GM12878 (cell line): ENCODE data around the gene TSEN54. TPM values are rescaled to one million over a fixed set of nuclear protein-coding genes. Genes with fewer than 3 reads are reported as not detected.

Experiments
- ATAC-seq: fragments of 200-7000 bp; cut with Tn5 transposase; 3 replicates; pipeline ENCODE4 v1.9.1; 2020; ENCODE audit warnings: mild to moderate bottlenecking, moderate library complexity
- BruUV-seq: library from RNA; stranded (reverse); fragments of 400-500 nt; replicated peaks from 2 replicates; lab custom pipeline; 2021; lab: Mats Ljungman, UMichigan
- CTCF ChIA-PET: fragments of 300-600 bp; sonication (Branson Sonifier 250); formaldehyde crosslinking; extraction: SDS; loops from one replicate; lab custom pipeline; 2021; ENCODE audit warnings: inconsistent platforms; lab: Yijun Ruan, JAX
- POLR2A ChIA-PET: fragments of 350-600 bp; formaldehyde crosslinking; extraction: SDS; loops from one replicate; lab custom pipeline; 2021; ENCODE audit warnings: inconsistent platforms; lab: Charles Lee
- RAD21 ChIA-PET: fragments of 300-600 bp; sonication (Branson Sonifier 250); formaldehyde crosslinking; loops from one replicate; lab custom pipeline; 2023; ENCODE audit warnings: antibody characterized with exemption; ENCODE audit not compliant: unreplicated experiment; lab: Charles Lee
- SMC1A ChIA-PET: fragments of 300-600 bp; sonication (Branson Sonifier 250); formaldehyde crosslinking; loops from one replicate; lab custom pipeline; 2023; ENCODE audit not compliant: unreplicated experiment, uncharacterized antibody; lab: Charles Lee
- DNase-seq: peaks from one replicate; pipeline ENCODE4 v3.0.0-alpha.2; 2011; ENCODE audit warnings: low read depth, low spot score
- FAIRE-seq: peaks from 3 replicates; lab custom pipeline; 2011; peaks lifted over from hg19 to GRCh38; lab: Jason Lieb, UNC
- H2AFZ ChIP-seq: 2 replicates; pipeline ENCODE4 v1.6.0; 2011; ENCODE audit warnings: low read depth, low read length, control low read depth; ENCODE audit not compliant: control insufficient read depth
- H3K27ac ChIP-seq: 2 replicates; pipeline ENCODE4 v1.5.1; 2011; ENCODE audit warnings: control low read depth; ENCODE audit not compliant: control insufficient read depth, insufficient read depth
- H3K27me3 ChIP-seq, 2 experiments: replicated peaks in 1 of 2; 2 replicates each; pipeline versions ENCODE4 v1.6.0 to v1.6.1; 2011; ENCODE audit warnings: low read length in 1 of 2; ENCODE audit not compliant: control insufficient read depth in 2 of 2, insufficient read depth in 2 of 2
- H3K36me3 ChIP-seq, 2 experiments: 2 replicates each; pipeline ENCODE4 v1.5.1; 2011; ENCODE audit warnings: low read length in 1 of 2; ENCODE audit not compliant: control insufficient read depth in 2 of 2, insufficient read depth in 2 of 2
- H3K4me1 ChIP-seq: 2 replicates; pipeline ENCODE4 v1.6.1; 2011; ENCODE audit warnings: mild to moderate bottlenecking, low read length, moderate library complexity, mixed read lengths; ENCODE audit not compliant: control insufficient read depth, insufficient read depth
- H3K4me2 ChIP-seq: 2 replicates; pipeline ENCODE4 v1.6.0; 2011; ENCODE audit warnings: control low read depth; ENCODE audit not compliant: control insufficient read depth, insufficient read depth
- H3K4me3 ChIP-seq: fragments of 200-600 bp; sonication (generic); 2 replicates; pipeline ENCODE4 v1.5.1; 2016
- H3K79me2 ChIP-seq: 2 replicates; pipeline ENCODE4 v1.6.0; 2011; ENCODE audit warnings: low read length; ENCODE audit not compliant: control insufficient read depth, insufficient read depth
- H3K9ac ChIP-seq: 2 replicates; pipeline ENCODE4 v1.8.0; 2011; ENCODE audit warnings: low read length, control low read depth, mixed read lengths; ENCODE audit not compliant: control insufficient read depth, insufficient read depth
- H3K9me3 ChIP-seq: replicated peaks from 3 replicates; pipeline ENCODE4 v1.5.1; 2011; ENCODE audit warnings: mild to moderate bottlenecking, low read length; ENCODE audit not compliant: control insufficient read depth, insufficient read depth
- H4K20me1 ChIP-seq: 2 replicates; pipeline ENCODE4 v1.6.0; 2011; ENCODE audit not compliant: control insufficient read depth, insufficient read depth
- BRCA1 ChIP-seq: IDR thresholded peaks from 2 replicates; pipeline ENCODE4 v1.6.1; 2011; ENCODE audit warnings: low read depth, low read length, improper control_type of control experiment
- HDGF ChIP-seq: fragments of 450-650 bp; IDR thresholded peaks from 2 replicates; pipeline ENCODE4 v1.6.1; 2016; ENCODE audit warnings: antibody characterized with exemption
- HSF1 ChIP-seq: fragments of 150-350 bp; IDR thresholded peaks from 2 replicates; pipeline ENCODE4 v1.6.1; 2014; ENCODE audit warnings: mild to moderate bottlenecking, low read depth, low read length
- KLF5 ChIP-seq: fragments of 450-650 bp; IDR thresholded peaks from 2 replicates; pipeline ENCODE4 v1.6.1; 2014; ENCODE audit warnings: mild to moderate bottlenecking; ENCODE audit not compliant: partially characterized antibody
- MEF2B ChIP-seq: fragments of 450-650 bp; IDR thresholded peaks from 2 replicates; pipeline ENCODE4 v1.6.1; 2018; ENCODE audit warnings: mild to moderate bottlenecking, moderate library complexity; ENCODE audit not compliant: partially characterized antibody, poor library complexity, severe bottlenecking
- NFXL1 ChIP-seq: fragments of 450-650 bp; IDR thresholded peaks from 2 replicates; pipeline ENCODE4 v1.6.1; 2017; ENCODE audit warnings: antibody characterized with exemption, mild to moderate bottlenecking, borderline replicate concordance
- POLR2A ChIP-seq: IDR thresholded peaks from 2 replicates; pipeline ENCODE4 v1.6.1; 2011; ENCODE audit warnings: low read depth, mild to moderate bottlenecking, low read length
- RBBP5 ChIP-seq: fragments of 200-600 bp; sonication (generic); conservative IDR thresholded peaks from 2 replicates; pipeline ENCODE4 v1.6.1; 2016
- RCOR1 ChIP-seq: conservative IDR thresholded peaks from 2 replicates; pipeline ENCODE4 v1.6.1; 2012; ENCODE audit warnings: low read depth, low read length, improper control_type of control experiment
- ZNF622 ChIP-seq: fragments of 450-650 bp; IDR thresholded peaks from 2 replicates; pipeline ENCODE4 v1.6.1; 2017; ENCODE audit warnings: mild to moderate bottlenecking, inconsistent platforms
- WGBS: methylation state at CpG from one replicate; pipeline ENCODE4 v1.1.6; 2016; ENCODE audit warnings: low lambda C conversion rate; ENCODE audit not compliant: insufficient replicate concordance, insufficient coverage; ENCODE audit errors: missing lambda C conversion rate; 5-methylcytosine and 5-hydroxymethylcytosine counted together
- in situ Hi-C: fragments of 300-500 bp; cut with MboI; formaldehyde crosslinking; loops from 9 replicates; pipeline ENCODE4 v1.14.3; 2018; ENCODE audit warnings: mixed read lengths
- intact Hi-C: fragments of 100-400 bp; cut with micrococcal nuclease; formaldehyde crosslinking; loops from one replicate; pipeline ENCODE4 v1.14.2; 2022; ENCODE audit not compliant: unreplicated experiment
- polyA plus RNA-seq, 11 experiments: library from polyadenylated mRNA; depleted of rRNA in 4 of 11; unstranded in 6 of 11; stranded (reverse) in 5 of 11; fragments of >200 nt; fragmentation: Nextera tagmentation in 4 of 11; fragmentation: Illumina TruSeq in 1 of 11; extraction: Ambion mirVana in 4 of 11; extraction: Trizol in 1 of 11; gene quantifications; 1 replicate in 1 of 11; 2 replicates in 10 of 11; pipeline versions ENCODE4 v1.2.1 to v1.2.3, GENCODE V29; 2011 to 2016; ENCODE audit warnings: inconsistent platforms in 2 of 11, missing spikeins in 2 of 11, low read depth in 1 of 11
- total RNA-seq, 4 experiments: library from RNA; depleted of rRNA in 3 of 4; stranded (reverse); fragments of >200 nt in 3 of 4; fragmentation: Illumina TruSeq in 1 of 4; extraction: Trizol in 1 of 4; gene quantifications; 2 replicates each; pipeline versions ENCODE4 v1.2.1 to v1.2.3, GENCODE V29; 2013 to 2021
- TF ChIP-seq, protein P1 (sequence below): fragments of 450-650 bp; formaldehyde crosslinking; IDR thresholded peaks from 2 replicates; pipeline ENCODE4 v1.5.0; 2022; ENCODE audit warnings: mild to moderate bottlenecking, missing genetic modification characterization

TSEN54 gene
- total and polyA plus RNA-seq, 10 of the 15 experiments (the other 5 are each of a cell fraction or from before 2014, with no cell fraction given) = 7.1 to 48.0 (median 41.1) TPM

- over 99% methylated on average over 5 of the region's 6 CpGs for WGBS
- no peak overlapping the region for H2AFZ ChIP-seq
- no peaks in the 10 kb centered on the region for H3K27me3 ChIP-seq
- ChIA-PET RAD21 (no interaction called here), SMC1A (no interaction called here), CTCF (interaction anchor here (0.5 kb wide), 1 partner anchor 45 kb away, joined by 3 read pairs; the partner anchor contains the start of gene TSEN54), POLR2A (interaction anchor here (1.0 to 1.1 kb wide), 2 partner anchors 16 to 66 kb away, joined by 3 read pairs; no protein-coding TSS in a partner anchor)
- FAIRE-seq (no peak), DNase-seq (no peak), ATAC-seq (no peak)
- H3K4me2 ChIP-seq = no peak overlapping the region
- no peak for TF ChIP-seq MEF2B
- H3K4me1 ChIP-seq = no peaks in the 10 kb centered on the region
- no peaks in the 10 kb centered on the region for H3K79me2 ChIP-seq
- no peak overlapping the region for H3K9ac ChIP-seq
- BruUV-seq = no TSS peak
- H4K20me1 ChIP-seq = no peaks in the 10 kb centered on the region
- intact Hi-C loops (no loop called here), in situ Hi-C loops (no loop called here)
- no peaks in the 10 kb centered on the region for H3K9me3 ChIP-seq
- no peak overlapping the region for H3K4me3 ChIP-seq
- H3K36me3 ChIP-seq = peaks cover 6 to 9% of the 10 kb centered on the region in 2 experiments; a peak in 3 of 4 replicates
- no peak overlapping the region for H3K27ac ChIP-seq
Observed at GRCh38 chr17:75471207-75471606, 45.1 kb upstream of the TSEN54 start.

DNA sequence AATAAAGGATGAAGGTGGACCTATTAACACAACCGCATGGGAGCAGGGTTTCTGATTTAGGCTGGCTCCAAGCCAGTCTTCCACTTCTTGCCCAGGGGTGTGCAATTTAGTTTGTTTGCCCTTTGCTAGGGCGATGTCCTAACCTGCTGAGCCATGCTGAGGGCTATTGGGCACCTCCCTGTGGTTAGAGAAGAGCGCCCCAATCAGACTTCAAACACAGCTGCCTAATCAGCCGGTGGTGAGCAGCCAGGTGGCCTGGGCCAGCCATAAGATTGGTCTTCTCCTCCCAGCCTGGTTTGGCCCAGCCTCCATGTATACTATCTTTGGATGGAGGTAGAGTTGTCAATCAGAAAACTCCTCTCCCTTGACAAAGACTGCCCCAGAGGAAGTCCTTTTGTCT, 44.2 kb upstream of the TSEN54 start:
- ATAC-seq (no peak), DNase-seq (no peak), FAIRE-seq (no peak)
- SMC1A ChIA-PET = no interaction called here
- 75% methylated on average over 4 of the region's 4 CpGs for WGBS
- H4K20me1 ChIP-seq = no peaks in the 10 kb centered on the region
- H3K27me3 ChIP-seq = no peaks in the 10 kb centered on the region
- POLR2A ChIA-PET = interaction anchor here (1.1 kb wide), 1 partner anchor 16 kb away, joined by 3 read pairs; no protein-coding TSS in a partner anchor
- H3K4me3 ChIP-seq = no peak overlapping the region
- no peaks in the 10 kb centered on the region for H3K79me2 ChIP-seq
- TF ChIP-seq, protein P1, sequence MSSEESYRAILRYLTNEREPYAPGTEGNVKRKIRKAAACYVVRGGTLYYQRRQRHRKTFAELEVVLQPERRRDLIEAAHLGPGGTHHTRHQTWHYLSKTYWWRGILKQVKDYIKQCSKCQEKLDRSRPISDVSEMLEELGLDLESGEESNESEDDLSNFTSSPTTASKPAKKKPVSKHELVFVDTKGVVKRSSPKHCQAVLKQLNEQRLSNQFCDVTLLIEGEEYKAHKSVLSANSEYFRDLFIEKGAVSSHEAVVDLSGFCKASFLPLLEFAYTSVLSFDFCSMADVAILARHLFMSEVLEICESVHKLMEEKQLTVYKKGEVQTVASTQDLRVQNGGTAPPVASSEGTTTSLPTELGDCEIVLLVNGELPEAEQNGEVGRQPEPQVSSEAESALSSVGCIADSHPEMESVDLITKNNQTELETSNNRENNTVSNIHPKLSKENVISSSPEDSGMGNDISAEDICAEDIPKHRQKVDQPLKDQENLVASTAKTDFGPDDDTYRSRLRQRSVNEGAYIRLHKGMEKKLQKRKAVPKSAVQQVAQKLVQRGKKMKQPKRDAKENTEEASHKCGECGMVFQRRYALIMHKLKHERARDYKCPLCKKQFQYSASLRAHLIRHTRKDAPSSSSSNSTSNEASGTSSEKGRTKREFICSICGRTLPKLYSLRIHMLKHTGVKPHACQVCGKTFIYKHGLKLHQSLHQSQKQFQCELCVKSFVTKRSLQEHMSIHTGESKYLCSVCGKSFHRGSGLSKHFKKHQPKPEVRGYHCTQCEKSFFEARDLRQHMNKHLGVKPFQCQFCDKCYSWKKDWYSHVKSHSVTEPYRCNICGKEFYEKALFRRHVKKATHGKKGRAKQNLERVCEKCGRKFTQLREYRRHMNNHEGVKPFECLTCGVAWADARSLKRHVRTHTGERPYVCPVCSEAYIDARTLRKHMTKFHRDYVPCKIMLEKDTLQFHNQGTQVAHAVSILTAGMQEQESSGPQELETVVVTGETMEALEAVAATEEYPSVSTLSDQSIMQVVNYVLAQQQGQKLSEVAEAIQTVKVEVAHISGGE (CRISPR knock-in tag) = no peak
- TF ChIP-seq MEF2B = no peak
- no peak for TF ChIP-seq POLR2A
- TF ChIP-seq KLF5 = no peak
- no peak for TF ChIP-seq RCOR1
- no peak for TF ChIP-seq RBBP5
- no peak for TF ChIP-seq NFXL1
- no peak for TF ChIP-seq BRCA1
- no peak for TF ChIP-seq HSF1
- TF ChIP-seq HDGF = no peak
- TF ChIP-seq ZNF622 = no peak
- no peak overlapping the region for H3K27ac ChIP-seq
- peaks cover 6 to 12% of the 10 kb centered on the region in 2 experiments; a peak in 3 of 4 replicates for H3K36me3 ChIP-seq
- H3K9ac ChIP-seq = no peak overlapping the region
- CTCF ChIA-PET = no interaction called here
- no peak overlapping the region for H2AFZ ChIP-seq
- no TSS peak for BruUV-seq
- no peak overlapping the region for H3K4me2 ChIP-seq
- in situ Hi-C loops (no loop called here), intact Hi-C loops (no loop called here)
- H3K4me1 ChIP-seq = no peaks in the 10 kb centered on the region
- RAD21 ChIA-PET = no interaction called here
- H3K9me3 ChIP-seq = no peaks in the 10 kb centered on the region
